Activated CD8-positive, alpha-beta memory T cell treated with anti-CD3 and anti-CD28 coated beads, Interleukin-2, amount 10 ng/mL, durations not matched to agents 7 days and 5 days (primary cell): ENCODE results near the gene RPS17. TPM values are rescaled to one million over a fixed set of nuclear protein-coding genes. Genes with fewer than 3 reads are reported as not detected.
"Not testable (repeated sequence)": the region's sequence is repeated elsewhere in the genome, so short reads cannot be mapped to it uniquely, and the experiment has no call there.

Source experiments
- ATAC-seq: fragments of 150-1000 bp; cut with Tn5 transposase; one replicate; pipeline ENCODE4 v1.10.0; 2021; ENCODE audit warnings: moderate library complexity
- CTCF ChIA-PET: fragments of 350-600 bp; sonication (Branson Sonifier 250); formaldehyde crosslinking; loops from one replicate; lab custom pipeline; 2021; ENCODE audit warnings: antibody characterized with exemption; lab: Charles Lee
- DNase-seq: peaks from one replicate; pipeline ENCODE4 v3.0.0-alpha.2; 2020
- H3K27ac Mint-ChIP-seq: one replicate; pipeline ENCODE4 v1.8.0; 2021; ENCODE audit warnings: mild to moderate bottlenecking, mixed read lengths
- H3K27me3 Mint-ChIP-seq: one replicate; pipeline ENCODE4 v1.8.0; 2021; ENCODE audit warnings: mixed read lengths
- H3K36me3 Mint-ChIP-seq: one replicate; pipeline ENCODE4 v1.8.0; 2021; ENCODE audit warnings: mild to moderate bottlenecking, mixed read lengths
- H3K4me1 Mint-ChIP-seq: one replicate; pipeline ENCODE4 v1.8.0; 2021; ENCODE audit warnings: mixed read lengths
- H3K4me3 Mint-ChIP-seq: one replicate; pipeline ENCODE4 v1.8.0; 2021; ENCODE audit warnings: mild to moderate bottlenecking, moderate library complexity, mixed read lengths
- H3K9me3 Mint-ChIP-seq: one replicate; pipeline ENCODE4 v1.8.0; 2022; ENCODE audit warnings: low read depth, mixed read lengths
- total RNA-seq, 2 experiments: library from RNA; stranded (reverse); gene quantifications; one replicate each; pipeline ENCODE4 v1.2.3, GENCODE V29; 2021

Gene RPS17
- total RNA-seq, 2 experiments from 2014 or later: 1,238 to 1,479 TPM

DNA sequence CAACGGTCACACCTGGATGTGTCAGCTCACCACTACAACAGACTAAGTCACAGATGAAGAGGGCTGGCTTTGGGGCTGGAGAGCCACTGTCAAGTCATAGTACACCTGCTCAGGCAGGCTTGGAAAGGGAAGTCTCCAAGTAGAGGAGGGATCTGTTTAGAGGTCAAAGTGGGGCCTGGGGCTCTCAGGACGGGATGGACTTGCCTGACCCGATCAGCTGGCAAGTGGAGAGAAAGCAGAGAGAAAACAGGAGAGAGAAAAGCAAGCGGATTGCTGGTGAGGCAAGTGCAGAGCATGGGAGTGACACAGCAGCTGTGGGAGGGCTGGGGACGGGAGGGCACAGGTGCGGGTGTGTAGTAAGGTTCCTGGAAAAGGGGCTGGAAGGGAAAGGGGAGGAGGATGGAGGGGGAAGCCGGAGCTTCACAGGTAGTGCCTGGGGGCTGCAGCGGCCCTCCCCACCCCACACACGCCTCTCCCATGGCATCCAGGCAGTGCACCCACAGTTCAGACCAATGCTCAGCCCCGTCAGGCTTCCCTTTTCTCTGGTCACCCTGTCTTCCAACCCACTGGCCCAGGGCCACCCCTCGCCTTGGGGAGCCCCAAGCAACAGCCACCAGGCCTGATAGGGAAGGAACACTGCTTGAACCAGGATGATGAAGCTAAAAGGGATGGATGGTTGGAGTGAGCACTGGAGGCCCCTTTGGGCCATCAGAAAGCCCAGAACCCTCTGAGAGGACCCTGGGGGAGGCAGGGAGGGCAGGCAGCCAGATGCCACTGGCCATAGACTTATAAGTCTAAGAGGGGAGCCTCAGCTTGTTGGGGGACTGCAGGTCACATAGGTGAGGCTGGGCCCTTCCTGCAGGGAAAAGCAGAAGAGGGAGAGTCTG, 8.5 kb downstream of the RPS17 start:
- H3K27ac Mint-ChIP-seq: no peak overlapping the region
- peaks cover 5% of the 10 kb centered on the region for H3K27me3 Mint-ChIP-seq
- no peak overlapping the region for H3K4me3 Mint-ChIP-seq
- no peak for DNase-seq
- peaks cover 16% of the 10 kb centered on the region for H3K4me1 Mint-ChIP-seq
- peaks cover 26% of the 10 kb centered on the region for H3K36me3 Mint-ChIP-seq
- ATAC-seq: no peak
- CTCF ChIA-PET: interaction anchor here (1.0 to 5.2 kb wide), 7 partner anchors 10 to 469 kb away, joined by 3 to 75 read pairs (median 6); partner anchors contain the start of genes RAMAC and RPS17
- H3K9me3 Mint-ChIP-seq: no peaks in the 10 kb centered on the region

DNA sequence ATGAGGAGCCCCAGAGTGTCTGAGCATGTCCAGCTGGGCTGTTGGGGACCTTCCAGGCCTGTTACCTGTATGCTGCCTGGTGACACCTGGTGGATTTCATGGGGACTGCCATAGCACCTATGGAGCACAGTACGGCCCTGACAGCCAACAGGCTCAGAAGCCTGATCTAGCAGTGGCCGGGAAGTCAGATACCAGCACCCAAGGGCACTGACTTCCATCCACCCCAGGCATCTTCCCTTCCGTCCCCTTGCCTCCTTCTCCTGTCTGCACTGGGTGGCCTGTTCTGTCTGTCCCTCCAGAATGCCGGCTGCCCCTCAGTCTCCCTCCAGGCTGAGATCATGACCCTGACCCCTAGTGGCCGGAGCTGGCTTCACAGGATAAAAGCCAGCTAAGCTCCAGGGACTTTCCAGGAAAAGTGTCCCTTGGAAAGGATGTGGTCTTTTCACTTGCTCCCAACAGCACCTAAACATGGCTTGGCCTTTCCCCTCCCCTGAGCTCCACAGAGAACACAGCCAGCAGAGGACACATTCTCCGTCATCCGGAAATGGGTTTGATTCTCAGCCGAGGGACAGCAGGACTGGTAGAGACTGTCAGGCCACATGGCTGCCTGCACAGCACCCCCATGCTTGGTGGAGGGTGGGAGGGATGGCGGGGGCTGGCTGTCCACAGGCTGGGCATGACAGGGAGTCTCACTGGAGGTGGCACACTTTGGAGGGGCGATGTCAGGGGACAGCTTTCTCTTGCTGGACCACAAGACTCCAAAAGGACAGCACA, 9.5 kb downstream of the RPS17 start:
- CTCF ChIA-PET: interaction anchor here (0.7 to 5.2 kb wide), 17 partner anchors 11 to 509 kb away, joined by 3 to 75 read pairs (median 4); partner anchors contain the start of genes RAMAC and RPS17
- peak; percentile 89 for ATAC-seq
- Mint-ChIP-seq H3K4me1 (peaks cover 8% of the 10 kb centered on the region), H3K27me3 (peaks cover 7% of the 10 kb centered on the region), H3K36me3 (peaks cover 17% of the 10 kb centered on the region), H3K27ac (peak overlapping the region; percentile 6), H3K9me3 (no peaks in the 10 kb centered on the region), H3K4me3 (peak overlapping the region; percentile 31)
- peak; percentile 85 for DNase-seq

DNA sequence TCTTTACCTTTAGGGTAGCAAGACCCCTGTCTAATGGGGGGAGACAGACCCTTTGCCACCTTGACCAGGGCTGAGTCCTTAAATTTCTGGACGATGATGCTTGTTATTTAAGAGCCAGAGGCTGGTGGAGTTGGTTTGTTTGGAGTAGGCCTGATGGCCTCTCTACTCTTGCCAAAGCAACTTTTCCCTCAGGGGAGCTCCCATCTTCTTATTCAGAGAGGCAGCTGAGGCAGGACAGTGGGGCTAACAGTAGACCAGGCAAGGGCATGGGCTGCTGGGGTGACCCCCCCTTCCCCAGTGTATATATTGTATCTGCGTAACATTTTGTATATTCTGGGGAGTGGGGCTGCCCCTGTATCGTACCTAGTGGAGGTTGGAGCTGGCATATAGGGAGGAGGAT, 10.3 kb downstream of the RPS17 start:
- DNase-seq: no peak
- Mint-ChIP-seq H3K36me3 (peaks cover 10% of the 10 kb centered on the region), H3K27ac (no peak overlapping the region)

GRCh38 chr15:82513587-82513986, 26.7 kb downstream of the RPS17 start:
- CTCF ChIA-PET, H3K4me1 Mint-ChIP-seq, H3K9me3 Mint-ChIP-seq, H3K36me3 Mint-ChIP-seq, H3K4me3 Mint-ChIP-seq, DNase-seq, H3K27ac Mint-ChIP-seq, ATAC-seq, H3K27me3 Mint-ChIP-seq: not testable (repeated sequence)

More for the DNA sequence above, 10.3 kb downstream of the RPS17 start:
- H3K4me1 Mint-ChIP-seq: peaks cover 8% of the 10 kb centered on the region
- H3K9me3 Mint-ChIP-seq: no peaks in the 10 kb centered on the region
- CTCF ChIA-PET: interaction anchor here (1.5 to 5.2 kb wide), 4 partner anchors 12 to 470 kb away, joined by 3 to 75 read pairs (median 7); partner anchors contain the start of genes RAMAC and RPS17
- no peak for ATAC-seq
- peaks cover 7% of the 10 kb centered on the region for H3K27me3 Mint-ChIP-seq
- H3K4me3 Mint-ChIP-seq: no peak overlapping the region

DNA sequence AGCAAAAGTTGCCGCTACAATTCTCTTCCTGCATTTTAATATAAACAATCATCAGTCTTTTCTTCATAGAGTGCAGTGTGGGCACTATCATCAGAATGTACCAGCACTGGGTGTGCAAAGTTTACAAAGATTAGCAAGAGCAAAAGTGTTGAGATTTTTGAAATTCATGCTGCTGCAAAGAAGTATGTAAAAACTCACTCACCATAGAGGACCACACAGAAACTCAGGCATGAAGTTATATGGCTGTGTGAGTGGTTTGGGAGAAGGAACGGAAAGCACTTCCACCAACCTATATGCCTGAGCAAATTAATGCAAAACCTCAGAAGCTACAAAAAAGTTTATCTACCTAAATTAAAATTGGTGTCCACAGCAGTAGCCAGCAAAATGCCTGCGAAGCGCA, 32.6 kb downstream of the RPS17 start:
- H3K9me3 Mint-ChIP-seq, DNase-seq, CTCF ChIA-PET, ATAC-seq, H3K27ac Mint-ChIP-seq, H3K4me1 Mint-ChIP-seq, H3K36me3 Mint-ChIP-seq, H3K27me3 Mint-ChIP-seq, H3K4me3 Mint-ChIP-seq: not testable (repeated sequence)

DNA sequence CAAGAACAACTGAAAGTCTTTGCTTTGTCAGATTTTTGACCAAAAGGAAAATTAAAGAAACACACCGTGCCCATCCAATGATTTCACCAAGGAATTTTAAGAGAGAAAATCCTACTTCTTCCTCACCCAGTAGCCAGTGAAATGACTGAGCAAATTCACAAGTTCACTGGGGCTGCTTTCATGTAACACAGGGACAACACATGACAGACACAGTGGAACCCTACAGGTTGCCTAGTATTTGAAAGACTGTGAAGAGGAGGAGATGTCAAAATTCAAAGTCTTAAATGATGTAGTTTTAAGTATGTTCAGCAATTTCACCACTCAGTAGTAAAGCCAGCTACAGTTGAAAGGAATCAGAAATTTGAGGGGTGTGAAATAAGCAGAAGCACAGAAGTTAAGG, 33.2 kb downstream of the RPS17 start:
- H3K36me3 Mint-ChIP-seq, CTCF ChIA-PET: not testable (repeated sequence)

DNA sequence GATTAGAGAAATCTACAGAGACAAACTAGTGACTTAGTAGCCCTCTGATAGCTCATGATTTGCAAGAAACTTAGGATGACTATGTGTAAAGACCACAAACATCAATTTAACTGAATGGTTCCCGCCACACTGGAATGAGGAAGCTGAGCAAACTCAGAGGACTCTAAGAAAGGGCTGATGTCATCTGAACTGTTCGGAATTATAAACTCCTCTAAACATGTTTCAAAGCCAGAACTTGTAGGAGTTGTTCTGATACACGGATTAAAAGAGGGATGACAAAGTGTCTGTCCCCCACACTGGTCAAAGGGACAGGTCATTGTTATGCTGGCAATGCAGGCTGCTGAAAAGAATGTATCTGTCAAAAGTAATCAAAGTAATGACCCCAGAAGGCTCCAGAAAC, 34.4 kb downstream of the RPS17 start:
- ATAC-seq, H3K4me3 Mint-ChIP-seq, H3K27ac Mint-ChIP-seq, DNase-seq, CTCF ChIA-PET, H3K27me3 Mint-ChIP-seq, H3K9me3 Mint-ChIP-seq, H3K4me1 Mint-ChIP-seq, H3K36me3 Mint-ChIP-seq: not testable (repeated sequence)

More for the DNA sequence above, 33.2 kb downstream of the RPS17 start:
- not testable (repeated sequence) for H3K27ac Mint-ChIP-seq, H3K9me3 Mint-ChIP-seq, H3K27me3 Mint-ChIP-seq, H3K4me3 Mint-ChIP-seq, DNase-seq, H3K4me1 Mint-ChIP-seq, ATAC-seq

- CTCF ChIA-PET, H3K9me3 Mint-ChIP-seq, H3K4me3 Mint-ChIP-seq, H3K27ac Mint-ChIP-seq, H3K36me3 Mint-ChIP-seq, ATAC-seq, H3K4me1 Mint-ChIP-seq, DNase-seq, H3K27me3 Mint-ChIP-seq: not testable (repeated sequence)
Measured at GRCh38 chr15:82504074-82504473, 36.2 kb downstream of the RPS17 start.

DNA sequence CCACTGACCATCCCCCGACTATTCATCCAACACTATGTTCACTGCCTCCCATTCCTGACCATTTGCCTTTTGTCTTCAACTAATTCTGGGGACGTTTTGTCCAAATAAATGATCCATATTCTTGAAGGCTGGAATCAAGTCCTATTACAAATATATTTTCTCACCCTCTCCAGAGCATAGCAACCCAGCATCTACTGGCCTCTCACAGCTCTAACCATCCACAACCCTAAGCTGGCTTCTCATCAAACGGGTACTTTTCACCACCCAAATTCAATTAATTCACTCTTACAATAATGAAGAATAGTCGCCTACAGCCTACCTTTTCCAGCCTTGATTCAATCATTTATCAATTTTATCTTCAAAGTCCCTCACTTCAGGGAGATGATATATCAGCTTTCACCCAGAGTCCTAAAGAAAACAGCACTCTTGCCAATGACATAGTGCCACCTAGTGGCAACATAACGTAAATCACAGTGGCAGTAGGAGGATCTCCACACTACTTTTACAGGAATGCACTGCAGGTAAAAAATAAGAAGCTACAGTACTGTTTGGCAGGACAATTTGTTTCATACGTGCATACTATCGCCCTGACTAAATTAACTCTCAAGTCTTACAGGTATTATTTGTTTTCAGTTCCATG, 37.4 kb downstream of the RPS17 start:
- peak; percentile 79 for ATAC-seq
- DNase-seq: not testable (repeated sequence)

DNA sequence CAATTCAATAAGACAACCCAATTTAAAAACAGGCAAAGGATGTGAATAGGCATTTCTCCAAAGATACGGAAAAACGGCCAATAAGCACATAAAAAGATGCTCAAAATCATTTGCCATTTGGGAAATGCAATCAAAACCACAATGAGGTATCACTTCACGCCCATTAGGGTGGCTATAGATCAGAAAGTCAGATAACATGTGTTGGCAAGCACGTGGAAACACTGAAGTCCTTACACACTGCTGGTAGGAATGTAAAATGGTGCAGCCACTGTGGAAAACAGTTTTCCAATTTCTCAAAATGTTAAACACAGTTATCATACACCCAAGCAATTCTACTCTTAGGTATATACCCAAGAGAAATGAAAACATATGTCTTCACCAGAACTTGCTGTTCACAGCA, 39.5 kb downstream of the RPS17 start:
- CTCF ChIA-PET: not testable (repeated sequence)

More for the DNA sequence above, 37.4 kb downstream of the RPS17 start:
- H3K9me3 Mint-ChIP-seq, H3K27me3 Mint-ChIP-seq, H3K4me3 Mint-ChIP-seq, H3K36me3 Mint-ChIP-seq, CTCF ChIA-PET, H3K4me1 Mint-ChIP-seq, H3K27ac Mint-ChIP-seq: not testable (repeated sequence)

DNA sequence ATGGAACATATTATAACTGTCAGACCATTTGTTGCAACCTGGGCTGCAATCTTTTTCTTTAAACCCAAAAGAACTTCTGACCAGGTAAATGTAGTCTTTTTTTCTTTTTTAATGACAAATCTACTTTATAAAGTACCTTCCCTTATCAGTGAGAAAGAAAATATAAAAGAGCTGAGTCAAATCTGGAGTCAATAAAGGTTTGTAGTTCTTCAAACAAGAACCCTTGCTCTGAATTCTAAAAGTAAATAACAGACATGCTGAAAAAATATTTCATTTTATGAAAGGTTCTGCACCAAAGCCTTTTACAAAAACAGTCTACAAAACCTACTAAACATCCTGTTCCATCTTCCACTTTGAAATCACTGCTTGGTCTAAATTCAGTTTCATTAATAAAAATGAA, 42.3 kb downstream of the RPS17 start:
- H3K4me3 Mint-ChIP-seq, H3K4me1 Mint-ChIP-seq, H3K27ac Mint-ChIP-seq, CTCF ChIA-PET, H3K27me3 Mint-ChIP-seq, DNase-seq, H3K36me3 Mint-ChIP-seq, H3K9me3 Mint-ChIP-seq, ATAC-seq: not testable (repeated sequence)

More for the DNA sequence above, 39.5 kb downstream of the RPS17 start:
- ATAC-seq, H3K27ac Mint-ChIP-seq, H3K4me1 Mint-ChIP-seq, H3K36me3 Mint-ChIP-seq, H3K9me3 Mint-ChIP-seq, DNase-seq, H3K27me3 Mint-ChIP-seq, H3K4me3 Mint-ChIP-seq: not testable (repeated sequence)

DNA sequence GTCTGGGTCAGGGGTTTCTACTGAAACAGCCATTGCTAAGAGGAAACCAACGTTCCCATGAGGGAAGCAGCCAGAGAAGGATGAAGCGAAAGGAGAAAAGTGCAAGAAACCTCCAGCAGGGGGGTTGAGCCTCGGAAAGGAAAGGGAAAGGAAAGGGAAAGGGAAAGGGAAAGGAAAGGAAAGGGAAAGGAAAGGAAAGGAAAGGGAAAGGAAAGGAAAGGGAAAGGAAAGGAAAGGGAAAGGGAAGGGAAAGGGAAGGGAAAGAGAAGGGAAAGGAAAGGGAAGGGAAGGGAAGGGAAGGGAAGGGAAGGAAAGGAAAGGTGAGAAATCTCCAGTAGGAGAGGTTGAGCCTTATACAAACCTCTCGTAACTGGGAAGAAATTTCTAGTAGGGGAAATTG, 52.0 kb downstream of the RPS17 start:
- H3K27me3 Mint-ChIP-seq, CTCF ChIA-PET, ATAC-seq, H3K4me3 Mint-ChIP-seq, DNase-seq, H3K36me3 Mint-ChIP-seq, H3K4me1 Mint-ChIP-seq, H3K27ac Mint-ChIP-seq, H3K9me3 Mint-ChIP-seq: not testable (repeated sequence)

- H3K4me1 Mint-ChIP-seq, H3K36me3 Mint-ChIP-seq, H3K4me3 Mint-ChIP-seq, CTCF ChIA-PET, ATAC-seq, DNase-seq, H3K27ac Mint-ChIP-seq, H3K27me3 Mint-ChIP-seq, H3K9me3 Mint-ChIP-seq: not testable (repeated sequence)
Measured at GRCh38 chr15:82487045-82487444, 53.2 kb downstream of the RPS17 start.
